ENCODE measurements around the gene TRIM47.

TRIM47 gene, protein sequence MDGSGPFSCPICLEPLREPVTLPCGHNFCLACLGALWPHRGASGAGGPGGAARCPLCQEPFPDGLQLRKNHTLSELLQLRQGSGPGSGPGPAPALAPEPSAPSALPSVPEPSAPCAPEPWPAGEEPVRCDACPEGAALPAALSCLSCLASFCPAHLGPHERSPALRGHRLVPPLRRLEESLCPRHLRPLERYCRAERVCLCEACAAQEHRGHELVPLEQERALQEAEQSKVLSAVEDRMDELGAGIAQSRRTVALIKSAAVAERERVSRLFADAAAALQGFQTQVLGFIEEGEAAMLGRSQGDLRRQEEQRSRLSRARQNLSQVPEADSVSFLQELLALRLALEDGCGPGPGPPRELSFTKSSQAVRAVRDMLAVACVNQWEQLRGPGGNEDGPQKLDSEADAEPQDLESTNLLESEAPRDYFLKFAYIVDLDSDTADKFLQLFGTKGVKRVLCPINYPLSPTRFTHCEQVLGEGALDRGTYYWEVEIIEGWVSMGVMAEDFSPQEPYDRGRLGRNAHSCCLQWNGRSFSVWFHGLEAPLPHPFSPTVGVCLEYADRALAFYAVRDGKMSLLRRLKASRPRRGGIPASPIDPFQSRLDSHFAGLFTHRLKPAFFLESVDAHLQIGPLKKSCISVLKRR

DNA sequence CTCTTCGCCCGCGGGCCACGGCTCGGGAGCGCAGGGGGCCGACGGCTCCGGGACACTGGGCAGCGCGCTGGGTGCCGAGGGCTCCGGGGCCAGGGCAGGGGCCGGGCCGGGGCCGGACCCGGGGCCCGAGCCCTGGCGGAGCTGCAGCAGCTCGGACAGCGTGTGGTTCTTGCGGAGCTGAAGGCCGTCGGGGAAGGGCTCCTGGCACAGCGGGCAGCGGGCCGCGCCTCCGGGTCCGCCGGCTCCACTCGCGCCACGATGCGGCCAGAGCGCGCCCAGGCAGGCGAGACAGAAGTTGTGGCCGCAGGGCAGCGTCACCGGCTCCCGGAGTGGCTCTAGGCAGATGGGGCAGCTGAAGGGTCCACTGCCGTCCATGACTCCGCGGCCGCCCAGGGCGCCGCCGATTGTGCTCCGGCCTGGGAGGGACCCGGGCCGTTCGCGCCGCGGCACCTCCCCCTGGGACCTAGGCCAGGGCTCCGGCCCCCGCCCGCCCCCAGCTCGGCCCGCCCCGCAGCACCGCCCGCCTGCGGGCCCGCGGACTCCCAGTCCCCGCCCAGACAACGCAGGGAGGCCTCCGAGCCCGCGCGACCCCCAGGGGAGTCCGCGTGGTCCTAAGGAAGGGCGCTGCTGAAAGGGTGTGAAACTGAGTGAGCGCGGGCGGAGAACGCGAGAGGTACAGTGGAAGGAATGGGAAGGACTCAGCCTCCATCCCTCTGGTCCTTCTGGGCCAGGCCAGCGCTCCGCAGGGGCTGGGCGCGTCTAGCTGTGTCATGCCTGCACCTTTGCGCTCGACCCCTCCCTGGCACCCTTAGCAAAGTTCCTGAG lies at the start of gene TRIM47:
TSS of gene TRIM47 (minus strand) at position 408 of the 825 bp plus-strand sequence. CDS start at position 375, 33 bp downstream.
- peak; percentile 53 for TF ChIP-seq CTCF (conservative IDR thresholded peaks at IDR 0.05; ENCODE audit: low read depth, low read length)
- peak within 1 kb of the TSS; percentile 66 for H3K4me3 ChIP-seq (ENCODE audit: low read depth, low read length)
- peak; percentile 71 for DNase-seq (ENCODE audit: low read depth)

DNA sequence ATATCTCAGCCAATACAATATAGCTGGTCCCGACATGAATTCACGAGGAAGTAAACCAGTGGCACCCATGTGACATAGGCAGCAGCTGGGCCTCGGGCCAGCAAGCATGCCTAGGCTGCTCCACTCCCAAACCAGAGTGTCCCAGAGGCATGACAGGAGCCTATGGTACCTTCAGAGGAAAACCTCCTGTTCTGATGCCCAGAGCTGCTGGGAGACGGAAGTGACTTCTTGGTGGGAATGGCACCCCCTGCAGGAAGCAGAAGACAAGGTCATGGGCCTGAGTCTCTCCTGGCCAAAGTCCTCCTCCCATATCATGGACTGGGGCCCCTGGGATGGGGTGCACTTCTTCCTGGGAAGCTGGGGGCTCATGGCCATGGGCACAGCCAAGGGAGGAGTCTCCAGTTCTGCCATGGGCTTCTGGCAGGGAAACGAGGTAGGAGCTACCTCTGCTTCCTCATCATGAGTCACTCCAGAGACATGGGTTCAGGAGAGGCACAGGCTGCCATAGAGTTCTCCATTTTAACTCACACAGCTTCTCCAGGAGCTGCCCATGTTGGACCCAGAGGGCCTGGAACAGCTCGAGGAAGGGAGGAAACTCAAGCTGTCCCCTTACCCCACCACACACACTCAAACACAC lies 49.0 kb upstream of the TRIM47 start:
- peak; percentile 55 for TF ChIP-seq CTCF (conservative IDR thresholded peaks at IDR 0.05; ENCODE audit: low read depth, low read length)
- DNase-seq (ENCODE audit: low read depth), result peak; percentile 31
- H3K4me3 ChIP-seq (ENCODE audit: low read depth, low read length), result no peak overlapping the region

DNA sequence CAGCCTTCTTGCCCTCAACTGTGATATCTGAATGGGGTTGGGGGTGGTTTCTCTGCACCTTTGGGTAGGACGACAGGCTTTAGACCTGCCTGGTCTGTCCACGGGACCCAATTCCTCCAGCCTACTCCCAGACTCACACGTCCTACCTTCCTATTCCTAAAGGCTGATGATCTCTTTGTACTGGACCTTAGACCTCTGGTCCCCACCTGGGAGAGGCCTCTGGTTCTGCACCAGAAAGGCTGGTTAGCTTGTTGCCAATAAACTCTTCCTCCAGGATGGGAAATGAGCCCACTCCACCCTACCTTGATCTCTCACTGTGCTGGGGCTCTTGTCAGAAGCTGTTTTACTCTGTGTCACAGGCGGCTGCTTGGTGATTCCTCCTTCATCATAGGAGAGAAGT lies 48.1 kb upstream of the TRIM47 start:
- no peak for DNase-seq (ENCODE audit: low read depth)
- H3K4me3 ChIP-seq (ENCODE audit: low read depth, low read length), result no peak overlapping the region
- no peak for TF ChIP-seq CTCF (conservative IDR thresholded peaks at IDR 0.05; ENCODE audit: low read depth, low read length)

GRCh38 chr17:75925912-75926311 lies 47.5 kb upstream of the TRIM47 start:
- H3K4me3 ChIP-seq (ENCODE audit: low read depth, low read length), result no peak overlapping the region
- no peak for TF ChIP-seq CTCF (conservative IDR thresholded peaks at IDR 0.05; ENCODE audit: low read depth, low read length)
- DNase-seq (ENCODE audit: low read depth), result no peak

DNA sequence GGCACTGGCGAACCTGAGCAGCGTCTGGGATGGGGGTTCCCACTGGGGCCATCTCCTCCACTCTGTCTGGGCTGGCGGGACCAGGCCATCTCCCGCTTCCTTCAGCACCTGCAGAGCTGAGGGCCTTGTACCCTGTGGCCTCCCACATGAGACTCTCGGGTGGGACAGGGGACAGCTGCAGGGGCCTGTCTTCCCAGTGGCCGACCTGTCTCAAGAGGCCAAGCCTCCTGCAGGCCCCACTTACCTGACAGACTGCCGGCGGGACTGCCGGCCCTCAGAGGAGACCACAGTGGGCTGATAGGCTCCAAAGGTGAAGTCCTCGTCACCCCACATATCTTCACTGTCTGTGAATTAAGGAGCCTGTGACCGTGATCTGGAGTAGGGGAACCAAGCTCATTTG lies 46.7 kb upstream of the TRIM47 start:
- no peak overlapping the region for H3K4me3 ChIP-seq (ENCODE audit: low read depth, low read length)
- TF ChIP-seq CTCF (conservative IDR thresholded peaks at IDR 0.05; ENCODE audit: low read depth, low read length), result no peak
- DNase-seq (ENCODE audit: low read depth), result no peak

DNA sequence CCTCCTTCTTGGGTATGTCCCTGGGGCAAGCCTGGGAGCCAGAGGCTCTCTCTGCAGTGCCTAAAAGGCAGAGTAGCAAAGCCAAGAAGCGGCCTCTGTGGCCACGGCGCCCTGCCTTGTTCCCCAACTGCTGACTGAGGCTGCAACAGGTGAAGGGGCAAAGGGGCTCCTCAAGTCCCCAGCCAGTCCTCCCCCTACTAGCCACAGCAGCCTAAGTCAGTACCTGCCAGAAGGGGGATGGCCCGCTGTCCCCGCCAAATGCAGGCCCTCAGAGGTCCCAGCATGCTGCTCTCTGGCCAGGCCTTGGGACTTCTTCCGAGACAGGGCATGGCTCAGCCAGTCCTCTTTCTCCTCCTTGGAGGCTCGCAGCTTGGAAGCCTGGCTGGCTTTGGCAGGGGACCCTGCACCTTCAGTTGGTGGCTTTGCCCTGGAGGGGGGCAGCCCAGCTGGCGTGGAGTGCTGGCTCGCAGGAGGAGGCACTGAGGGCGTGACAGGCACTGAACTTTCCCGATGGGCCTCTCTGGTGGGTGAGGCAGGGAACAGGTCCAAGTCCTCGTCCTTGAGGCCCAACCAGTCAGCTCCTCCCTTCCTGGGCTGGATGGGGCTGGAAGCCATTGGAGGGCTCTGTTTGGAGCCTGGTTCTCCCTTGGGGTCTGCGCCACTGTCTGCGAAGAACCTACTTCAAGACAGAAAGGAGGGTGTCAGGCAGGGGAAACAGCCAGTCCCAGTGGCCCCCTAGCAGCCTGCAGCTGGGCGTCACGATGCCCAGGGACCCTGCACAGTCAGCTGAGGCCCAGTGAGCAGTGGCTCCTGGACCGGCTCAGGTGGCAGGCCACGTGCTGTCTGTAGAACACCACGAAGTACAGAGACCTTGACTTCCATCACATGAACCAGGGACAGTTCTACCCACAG lies 44.8 kb upstream of the TRIM47 start:
- no peak for TF ChIP-seq CTCF (conservative IDR thresholded peaks at IDR 0.05; ENCODE audit: low read depth, low read length)
- H3K4me3 ChIP-seq (ENCODE audit: low read depth, low read length), result no peak overlapping the region
- DNase-seq (ENCODE audit: low read depth), result no peak

Measured in choroid plexus epithelial cell (primary cell).